Measurements from ENCODE around the gene FADS2.
"Not testable (repeated sequence)": the region's sequence is repeated elsewhere in the genome, so short reads cannot be mapped to it uniquely, and the experiment has no call there.

Gene FADS2

GRCh38 chr11:61869429-61869707 lies 41.3 kb downstream of the FADS2 start:
- no peak for DNase-seq (ENCODE audit: low read depth)

- DNase-seq (ENCODE audit: low read depth), result no peak
These were observed 41.8 kb downstream of the FADS2 start for GRCh38 chr11:61869708-61870451.

GRCh38 chr11:61870541-61871031 lies 42.5 kb downstream of the FADS2 start:
- DNase-seq (ENCODE audit: low read depth), result no peak

- DNase-seq (ENCODE audit: low read depth), result peak; percentile 42
These were observed 43.1 kb downstream of the FADS2 start for GRCh38 chr11:61871158-61871597.

GRCh38 chr11:61872935-61873565 lies 45.0 kb downstream of the FADS2 start:
- no peak for DNase-seq (ENCODE audit: low read depth)

- no peak for DNase-seq (ENCODE audit: low read depth)
These were observed 45.7 kb downstream of the FADS2 start for GRCh38 chr11:61873588-61874376.

- no peak for DNase-seq (ENCODE audit: low read depth)
These were observed 46.3 kb downstream of the FADS2 start for GRCh38 chr11:61874377-61874809.

- no peak for DNase-seq (ENCODE audit: low read depth)
These were observed 46.8 kb downstream of the FADS2 start for GRCh38 chr11:61874853-61875252.

- no peak for DNase-seq (ENCODE audit: low read depth)
These were observed 47.6 kb downstream of the FADS2 start for GRCh38 chr11:61875698-61876097.

GRCh38 chr11:61879152-61879551 lies 51.1 kb downstream of the FADS2 start:
- DNase-seq (ENCODE audit: low read depth), result no peak

GRCh38 chr11:61880031-61880430 lies 51.9 kb downstream of the FADS2 start:
- no peak for DNase-seq (ENCODE audit: low read depth)

- DNase-seq (ENCODE audit: low read depth), result no peak
These were observed 52.4 kb downstream of the FADS2 start for GRCh38 chr11:61880454-61880853.

GRCh38 chr11:61881397-61881796 lies 53.3 kb downstream of the FADS2 start:
- DNase-seq (ENCODE audit: low read depth), result no peak

GRCh38 chr11:61882267-61882666 lies 54.2 kb downstream of the FADS2 start:
- DNase-seq (ENCODE audit: low read depth), result not testable (repeated sequence)

GRCh38 chr11:61882879-61883278 lies 54.8 kb downstream of the FADS2 start:
- no peak for DNase-seq (ENCODE audit: low read depth)

- DNase-seq (ENCODE audit: low read depth), result no peak
These were observed 55.2 kb downstream of the FADS2 start for GRCh38 chr11:61883327-61883726.

- no peak for DNase-seq (ENCODE audit: low read depth)
These were observed 55.8 kb downstream of the FADS2 start for GRCh38 chr11:61883947-61884346.

GRCh38 chr11:61885166-61885778 lies 57.2 kb downstream of the FADS2 start:
- DNase-seq (ENCODE audit: low read depth), result no peak

- DNase-seq (ENCODE audit: low read depth), result no peak
These were observed 57.9 kb downstream of the FADS2 start for GRCh38 chr11:61885784-61886580.

- DNase-seq (ENCODE audit: low read depth), result no peak
These were observed 58.5 kb downstream of the FADS2 start for GRCh38 chr11:61886643-61887042.

- DNase-seq (ENCODE audit: low read depth), result no peak
These were observed 59.9 kb downstream of the FADS2 start for GRCh38 chr11:61887839-61888494.
